HepG2 (cell line): Measurements from ENCODE around the gene SIVA1. TPM values are rescaled to one million over a fixed set of nuclear protein-coding genes. Genes with fewer than 3 reads are reported as not detected.

ENCODE experiments used
- ERF ChIP-seq: IDR thresholded peaks from 2 replicates; pipeline ENCODE4 v1.6.1; 2018; ENCODE audit warnings: missing biosample characterization, missing genetic modification reagents
- FIP1L1 ChIP-seq: fragments of 200-400 bp; formaldehyde crosslinking; IDR thresholded peaks from 2 replicates; pipeline ENCODE4 v1.6.1; 2018; ENCODE audit warnings: low read depth, mild to moderate bottlenecking, low read length, moderate library complexity, borderline replicate concordance; ENCODE audit not compliant: insufficient read depth
- FOXK2 ChIP-seq: fragments of 450-650 bp; IDR thresholded peaks from 2 replicates; pipeline ENCODE4 v1.6.1; 2016
- GATAD2A ChIP-seq: IDR thresholded peaks from 2 replicates; pipeline ENCODE4 v1.6.1; 2016
- HIVEP1 ChIP-seq: sonication (generic); formaldehyde crosslinking; IDR thresholded peaks from 2 replicates; pipeline ENCODE4 v1.4.0; 2020; ENCODE audit warnings: mild to moderate bottlenecking, missing genetic modification reagents
- LCORL ChIP-seq, 2 experiments: fragments of 450-650 bp in 1 of 2; sonication (generic) in 1 of 2; formaldehyde crosslinking in 1 of 2; IDR thresholded peaks; 2 replicates each; pipeline versions ENCODE4 v1.5.0 to v1.6.1; 2017 to 2020; ENCODE audit warnings: antibody characterized with exemption in 1 of 2, missing genetic modification reagents in 1 of 2
- MED1 ChIP-seq: sonication (generic); formaldehyde crosslinking; IDR thresholded peaks from 2 replicates; pipeline ENCODE4 v1.4.0; 2020; ENCODE audit warnings: missing genetic modification reagents
- NPAS2 ChIP-seq: sonication (generic); formaldehyde crosslinking; IDR thresholded peaks from 2 replicates; pipeline ENCODE4 v1.8.0; 2022; ENCODE audit warnings: mild to moderate bottlenecking, missing genetic modification reagents, borderline replicate concordance
- NR2F1 ChIP-seq, 2 experiments: fragments of 450-650 bp in 1 of 2; formaldehyde crosslinking in 1 of 2; IDR thresholded peaks; 2 replicates each; pipeline versions ENCODE4 v1.5.0 to v1.6.1; 2016 to 2020; ENCODE audit warnings: mild to moderate bottlenecking in 1 of 2, missing compliant biosample characterization in 1 of 2, missing genetic modification reagents in 1 of 2, moderate library complexity in 1 of 2
- PITX1 ChIP-seq: sonication (generic); formaldehyde crosslinking; IDR thresholded peaks from 2 replicates; pipeline ENCODE4 v1.5.1; 2020; ENCODE audit warnings: mild to moderate bottlenecking, missing genetic modification reagents
- POLR2G ChIP-seq: fragments of 200-400 bp; formaldehyde crosslinking; IDR thresholded peaks from 2 replicates; pipeline ENCODE4 v1.6.1; 2018; ENCODE audit warnings: mild to moderate bottlenecking, low read depth, low read length, moderate library complexity
- PPARG ChIP-seq: conservative IDR thresholded peaks from 2 replicates; pipeline ENCODE4 v1.6.1; 2016; ENCODE audit warnings: missing biosample characterization, missing genetic modification reagents
- SMARCC2 ChIP-seq: fragments of 450-650 bp; IDR thresholded peaks from 2 replicates; pipeline ENCODE4 v1.6.1; 2017; ENCODE audit warnings: antibody characterized with exemption, mild to moderate bottlenecking
- THRA ChIP-seq: sonication (generic); formaldehyde crosslinking; IDR thresholded peaks from 2 replicates; pipeline ENCODE4 v1.4.0; 2020; ENCODE audit warnings: missing genetic modification reagents, borderline replicate concordance
- TRIM24 ChIP-seq: sonication (generic); formaldehyde crosslinking; IDR thresholded peaks from 2 replicates; pipeline ENCODE4 v1.8.0; 2022; ENCODE audit warnings: mild to moderate bottlenecking, missing genetic modification reagents
- ZBTB21 ChIP-seq: sonication (generic); formaldehyde crosslinking; IDR thresholded peaks from 2 replicates; pipeline ENCODE4 v1.4.0; 2020; ENCODE audit warnings: missing genetic modification reagents
- ZBTB25 ChIP-seq: IDR thresholded peaks from 2 replicates; pipeline ENCODE4 v1.6.1; 2018; ENCODE audit warnings: missing genetic modification reagents
- ZNF3 ChIP-seq: IDR thresholded peaks from 2 replicates; pipeline ENCODE4 v1.7.0; 2017; ENCODE audit warnings: inconsistent platforms
- ZNF503 ChIP-seq: sonication (generic); formaldehyde crosslinking; IDR thresholded peaks from 2 replicates; pipeline ENCODE4 v1.4.0; 2020; ENCODE audit warnings: missing genetic modification reagents
- ZNF557 ChIP-seq: sonication (generic); formaldehyde crosslinking; IDR thresholded peaks from 2 replicates; pipeline ENCODE4 v1.4.0; 2020; ENCODE audit warnings: missing genetic modification reagents
- ZNF687 ChIP-seq: sonication (generic); formaldehyde crosslinking; IDR thresholded peaks from 2 replicates; pipeline ENCODE4 v1.5.1; 2020; ENCODE audit warnings: mild to moderate bottlenecking, missing genetic modification reagents, moderate library complexity
- ZNF724P ChIP-seq: sonication (generic); formaldehyde crosslinking; IDR thresholded peaks from 2 replicates; pipeline ENCODE4 v1.8.0; 2022; ENCODE audit warnings: missing genetic modification reagents, borderline replicate concordance
- ZNF879 ChIP-seq: sonication (generic); formaldehyde crosslinking; IDR thresholded peaks from 2 replicates; pipeline ENCODE4 v1.8.1; 2023; ENCODE audit warnings: missing genetic modification reagents
- polyA plus RNA-seq, 8 experiments: library from polyadenylated mRNA; depleted of rRNA in 3 of 8; stranded (reverse) in 7 of 8; unstranded in 1 of 8; fragments of >200 nt; fragmentation: Illumina TruSeq in 4 of 8; extraction: Trizol in 4 of 8; gene quantifications; 2 replicates each; pipeline versions ENCODE4 v1.2.1 to v1.2.3, GENCODE V29; 2011 to 2016; ENCODE audit warnings: low read depth in 4 of 8, missing spikeins in 1 of 8, mixed read lengths in 1 of 8; ENCODE audit not compliant: insufficient read depth in 1 of 8
- total RNA-seq, 5 experiments: library from RNA; depleted of rRNA; stranded (reverse); fragments of >200 nt; fragmentation: Illumina TruSeq; extraction: Trizol; gene quantifications; 2 replicates each; pipeline ENCODE4 v1.2.3, GENCODE V29; 2016; ENCODE audit warnings: low read depth in 1 of 5

The SIVA1 gene
- total and polyA plus RNA-seq, 2 of the 13 experiments (the other 11 are each of a cell fraction or from before 2014, with no cell fraction given), result 123 to 186 TPM

- no peak for TF ChIP-seq ZNF503 (CRISPR knock-in tag)
- TF ChIP-seq PITX1, result 0 out of 2 replicates have a peak, but pooled peaks have one; percentile 10
- TF ChIP-seq SMARCC2, result no peak
- no peak for TF ChIP-seq NR2F1 (CRISPR knock-in tag; IDR thresholded peaks at IDR 0.05)
- no peak for TF ChIP-seq ZNF557 (CRISPR knock-in tag)
- TF ChIP-seq POLR2G, result no peak
- TF ChIP-seq HIVEP1 (CRISPR knock-in tag), result 0 out of 2 replicates have a peak, but pooled peaks have one; percentile 10
- TF ChIP-seq TRIM24, result no peak
- no peak for TF ChIP-seq ZNF724P (CRISPR knock-in tag)
- no peak for TF ChIP-seq LCORL (IDR thresholded peaks at IDR 0.05)
- peak; percentile 69; the same call in 1 of the 2 replicates for TF ChIP-seq LCORL (CRISPR knock-in tag; IDR thresholded peaks at IDR 0.05)
- TF ChIP-seq ZBTB25 (CRISPR knock-in tag), result no peak; the same call in 1 of the 2 replicates
- TF ChIP-seq ZNF879 (CRISPR knock-in tag), result no peak
- no peak for TF ChIP-seq PPARG (CRISPR knock-in tag)
- TF ChIP-seq FIP1L1, result no peak
- no peak for TF ChIP-seq MED1 (CRISPR knock-in tag)
- TF ChIP-seq GATAD2A, result peak; percentile 17; the same call in 1 of the 2 replicates
- TF ChIP-seq FOXK2, result no peak
- TF ChIP-seq ZBTB21 (CRISPR knock-in tag), result no peak
- peak; percentile 79 for TF ChIP-seq ZNF687
- 0 out of 2 replicates have a peak, but pooled peaks have one; percentile 6 for TF ChIP-seq THRA (CRISPR knock-in tag)
- no peak for TF ChIP-seq NPAS2 (CRISPR knock-in tag)
- TF ChIP-seq ERF, result no peak; the same call in 1 of the 2 replicates
- TF ChIP-seq ZNF3 (CRISPR knock-in tag), result no peak
Observed at GRCh38 chr14:104794099-104794498, 41.2 kb downstream of the SIVA1 start (continued).
